Motor neuron (in vitro differentiated cells): ENCODE results near the gene FCHO2. TPM values are rescaled to one million over a fixed set of nuclear protein-coding genes. Genes with fewer than 3 reads are reported as not detected.

ENCODE experiments used
- ATAC-seq, 8 experiments: fragments of 200-7000 bp; cut with Tn5 transposase; replicated peaks in 6 of 8; 2 replicates each; pipeline ENCODE4 v1.8.0; 2021; ENCODE audit warnings: mild to moderate bottlenecking in 8 of 8, moderate library complexity in 8 of 8
- H3K27ac ChIP-seq, 2 donors: fragments of 250-450 bp; sonication (Bioruptor Pico); 2 replicates each; pipeline ENCODE4 v1.9.0; 2021; ENCODE audit warnings: antibody characterized with exemption in 2 of 2, mild to moderate bottlenecking in 2 of 2, moderate library complexity in 1 of 2
- H3K4me1 ChIP-seq, 2 donors: fragments of 250-450 bp; sonication (Bioruptor Pico); replicated peaks in 1 of 2; 2 replicates each; pipeline ENCODE4 v1.6.1; 2021; ENCODE audit warnings: antibody characterized with exemption in 2 of 2, mild to moderate bottlenecking in 2 of 2, moderate library complexity in 1 of 2
- H3K4me3 ChIP-seq, 5 donors: fragments of 250-450 bp; sonication (Bioruptor Pico); 2 replicates each; pipeline ENCODE4 v1.9.0; 2021; ENCODE audit warnings: antibody characterized with exemption in 5 of 5, mild to moderate bottlenecking in 5 of 5, moderate library complexity in 4 of 5
- WGBS, 10 experiments: fragments of 450-650 bp; shearing (Covaris generic); methylation state at CpG; one replicate each; pipeline ENCODE4 v1.0.0; 2022; 5-methylcytosine and 5-hydroxymethylcytosine counted together
- in situ Hi-C, 9 experiments: fragments of 400-800 bp; cut with MboI; loops; one replicate each; pipeline ENCODE4 v1.15.0; 2021; ENCODE audit warnings: low sequenced_read_pairs in 9 of 9, low pct_unique_long_range_greater_than_20kb in 2 of 9; ENCODE audit not compliant: unreplicated experiment in 9 of 9
- total RNA-seq, 8 experiments: library from RNA; unstranded; fragments of 300-600 nt; gene quantifications; 2 replicates each; pipeline versions ENCODE4 v1.2.3 to v1.2.4, GENCODE V29; 2022

FCHO2 gene
- total RNA-seq, 8 experiments from 2014 or later: 6.6 to 14.5 (median 9.6) TPM

DNA sequence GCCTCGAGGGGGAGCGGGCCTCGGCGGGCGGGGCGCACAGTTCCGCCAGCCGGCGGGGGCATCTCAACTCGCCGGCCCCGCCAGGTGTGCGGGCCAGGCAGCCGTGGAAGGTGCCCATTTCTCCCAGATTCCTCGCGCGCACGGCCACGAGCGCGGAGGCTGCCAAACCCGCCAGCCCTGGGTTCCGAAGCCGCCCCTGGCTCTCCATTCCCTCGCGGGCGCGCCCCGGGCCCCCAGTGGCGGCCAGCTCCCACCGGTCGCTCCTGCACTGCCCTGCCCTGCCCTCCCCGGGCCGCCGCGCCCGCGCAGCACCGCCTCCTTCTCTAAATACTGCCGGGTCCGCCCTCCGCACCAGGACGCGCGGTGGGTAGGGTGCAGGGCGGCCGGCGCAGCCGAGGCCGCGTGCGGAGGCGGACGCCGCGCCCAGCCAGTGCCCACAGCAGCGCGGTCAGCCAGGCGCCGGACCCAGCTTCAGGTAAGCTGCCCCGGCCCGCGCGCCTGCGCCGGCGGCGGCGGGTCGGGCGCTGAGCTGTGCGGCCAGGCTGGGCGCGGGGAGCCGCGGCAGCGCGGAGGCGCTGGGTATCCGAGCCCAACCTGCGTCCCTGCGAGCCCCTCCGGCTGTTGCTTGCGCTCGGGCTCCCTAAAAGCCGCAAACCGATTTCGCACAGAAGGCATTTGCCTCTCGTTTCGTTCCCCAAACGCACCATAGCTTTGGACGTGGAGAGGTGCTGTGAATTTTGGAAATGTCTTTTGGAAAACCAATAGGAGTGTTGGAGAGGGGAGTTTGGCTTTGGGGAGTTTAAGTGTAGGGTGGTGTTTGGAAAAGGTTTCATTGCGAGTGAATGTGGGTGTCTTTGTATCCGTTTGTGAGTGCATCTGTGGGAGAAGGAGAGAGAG, 164.6 kb downstream of the FCHO2 start, which contains the start of gene TMEM171:
TMEM171 (plus strand) TSS at position 354 of the 897 bp plus-strand sequence. CDS start 2,799 bp downstream, outside the sequence.
- Histone ChIP-seq H3K27ac (no peak within 1 kb of the TSS), H3K4me3 (peak within 1 kb of the TSS; percentile 29 to 44 (median 35)), H3K4me1 (no peaks in the 10 kb centered on the region)
- in situ Hi-C loops: loop anchor here in 1 of 9 experiments (25.0 kb wide), 1 partner anchor 317 kb away; the partner anchor contains the start of gene FOXD1
- ATAC-seq: peak; percentile 76 to 97 (median 81)
- WGBS, 10 experiments: 0 to 6% (median 0%) methylated on average over 1 to 7 of the region's 94 CpGs; no CpG with 5 or more reads in 2 of the 10 experiments

DNA sequence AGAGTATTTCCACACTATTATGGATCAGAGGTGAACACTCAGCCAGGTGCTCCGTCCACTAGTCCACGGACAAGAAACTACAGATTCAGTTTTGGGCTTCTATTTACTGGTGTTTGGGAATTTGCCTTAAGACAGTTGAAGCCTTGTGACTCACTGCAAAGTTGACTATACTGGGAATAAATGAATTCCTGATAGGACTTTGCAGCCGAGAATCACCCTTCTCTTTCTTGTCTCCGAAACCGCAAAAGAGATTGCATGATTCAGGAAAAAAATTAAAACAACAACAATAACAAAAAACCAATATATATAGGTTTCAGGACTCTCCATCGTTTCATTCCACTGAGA, 165.2 kb downstream of the FCHO2 start:
- Histone ChIP-seq H3K4me3 (no peak overlapping the region), H3K27ac (no peak overlapping the region), H3K4me1 (no peaks in the 10 kb centered on the region)
- no peak for ATAC-seq
- 17 to 90% (median 36%) methylated on average over 1 to 6 of the region's 6 CpGs for WGBS, 10 experiments
- in situ Hi-C loops: loop anchor here in 1 of 9 experiments (25.0 kb wide), 1 partner anchor 316 kb away; the partner anchor contains the start of gene FOXD1

- in situ Hi-C loops: loop anchor here in 1 of 9 experiments (25.0 kb wide), 1 partner anchor 314 kb away; the partner anchor contains the start of gene FOXD1
- 17 to 100% (median 55%) methylated on average over 1 to 13 of the region's 19 CpGs; no CpG with 5 or more reads in 2 of the 10 experiments for WGBS, 10 experiments
- no peak overlapping the region for H3K27ac ChIP-seq
- no peaks in the 10 kb centered on the region for H3K4me1 ChIP-seq
- peak in 2 of 8 experiments; percentile 8 to 15 for ATAC-seq
- H3K4me3 ChIP-seq: no peak overlapping the region
Observed at GRCh38 chr5:73122875-73123810, 167.3 kb downstream of the FCHO2 start.

- no peaks in the 10 kb centered on the region for H3K4me1 ChIP-seq
- no peak overlapping the region for H3K27ac ChIP-seq
- 0 to 90% (median 67%) methylated on average over 1 to 3 of the region's 4 CpGs; no CpG with 5 or more reads in 3 of the 10 experiments for WGBS, 10 experiments
- in situ Hi-C loops: no loop called here
- H3K4me3 ChIP-seq: no peak overlapping the region
- peak in 2 of 8 experiments; percentile 20 to 29 for ATAC-seq
Observed at GRCh38 chr5:73125289-73125688, 169.4 kb downstream of the FCHO2 start.

DNA sequence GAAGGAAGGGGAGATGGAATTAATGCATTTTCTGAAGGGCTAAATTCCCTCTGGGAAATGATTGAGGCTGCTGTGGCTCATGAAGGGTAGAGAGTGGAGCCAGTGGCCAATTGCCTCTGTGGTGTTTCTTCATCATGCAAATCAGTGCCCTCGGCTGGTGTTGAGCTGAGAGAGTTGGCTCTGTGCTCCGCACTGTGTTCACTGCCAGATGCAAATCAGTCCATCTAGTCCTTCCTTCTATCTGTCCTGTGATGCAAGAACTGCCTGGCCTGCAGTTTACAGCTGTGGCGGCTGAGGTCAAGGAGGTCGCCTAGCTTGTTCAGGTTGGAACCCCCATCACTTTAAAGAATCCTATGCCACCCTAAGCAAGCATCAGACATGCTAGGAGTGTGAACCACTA, 170.5 kb downstream of the FCHO2 start:
- H3K4me3 ChIP-seq: no peak overlapping the region
- WGBS, 10 experiments: 48 to 100% (median 80%) methylated on average over 1 to 3 of the region's 4 CpGs; no CpG with 5 or more reads in 5 of the 10 experiments
- in situ Hi-C loops: no loop called here
- ATAC-seq: peak in 2 of 8 experiments; percentile 17 to 34
- no peaks in the 10 kb centered on the region for H3K4me1 ChIP-seq
- H3K27ac ChIP-seq: no peak overlapping the region

DNA sequence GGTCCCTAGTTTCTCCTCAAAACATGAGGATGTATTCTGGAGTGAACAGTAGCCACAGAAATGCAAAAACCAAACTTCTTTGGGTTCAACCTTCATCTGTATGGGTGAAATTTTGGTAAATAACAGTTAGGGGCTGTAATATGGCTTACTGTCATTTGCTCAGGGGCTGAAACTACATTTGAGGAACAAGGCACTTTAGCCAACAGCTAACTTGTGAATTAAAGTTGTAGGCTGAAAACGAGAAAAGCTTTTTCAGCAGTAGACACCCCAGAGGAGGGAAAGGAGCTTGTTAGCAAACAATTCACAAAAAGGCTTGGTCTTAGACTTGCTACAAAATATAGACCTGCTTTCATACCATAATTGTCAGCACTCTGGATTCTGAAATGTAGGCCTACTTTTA, 171.1 kb downstream of the FCHO2 start:
- Histone ChIP-seq H3K4me1 (no peaks in the 10 kb centered on the region), H3K27ac (no peak overlapping the region), H3K4me3 (no peak overlapping the region)
- WGBS, 10 experiments: 80 to 100% (median 83%) methylated on average over 1 of the region's 1 CpG; no CpG with 5 or more reads in 6 of the 10 experiments
- in situ Hi-C loops: no loop called here
- no peak for ATAC-seq

GRCh38 chr5:73129143-73129542, 173.3 kb downstream of the FCHO2 start:
- in situ Hi-C loops: no loop called here
- no peak overlapping the region for H3K4me3 ChIP-seq
- no peaks in the 10 kb centered on the region for H3K4me1 ChIP-seq
- ATAC-seq: no peak
- no peak overlapping the region for H3K27ac ChIP-seq
- 80 to 100% (median 94%) methylated on average over 1 to 5 of the region's 5 CpGs; no CpG with 5 or more reads in 2 of the 10 experiments for WGBS, 10 experiments

DNA sequence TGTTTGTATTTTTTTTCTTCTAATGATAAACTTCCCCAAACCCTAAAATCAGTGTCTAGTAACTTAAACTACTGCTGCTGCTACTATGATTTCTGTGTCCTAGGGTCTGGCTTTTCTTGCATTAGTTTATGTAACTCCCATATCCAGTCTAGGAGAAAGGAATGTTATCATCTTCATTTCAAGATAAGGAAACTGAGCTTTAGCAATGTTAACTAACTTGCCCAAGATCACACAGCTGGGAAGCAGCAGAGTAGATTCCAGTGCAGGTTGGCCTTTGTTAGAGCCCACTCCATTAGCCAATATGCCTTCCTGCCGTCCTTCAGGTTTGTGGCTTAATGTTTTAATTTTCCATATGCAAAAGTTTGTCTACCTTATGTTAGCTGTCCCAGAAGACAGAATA, 175.0 kb downstream of the FCHO2 start:
- Histone ChIP-seq H3K4me3 (no peak overlapping the region), H3K27ac (no peak overlapping the region), H3K4me1 (no peaks in the 10 kb centered on the region)
- 0 to 100% (median 50%) methylated on average over 1 of the region's 1 CpG; no CpG with 5 or more reads in 5 of the 10 experiments for WGBS, 10 experiments
- in situ Hi-C loops: no loop called here
- no peak for ATAC-seq

DNA sequence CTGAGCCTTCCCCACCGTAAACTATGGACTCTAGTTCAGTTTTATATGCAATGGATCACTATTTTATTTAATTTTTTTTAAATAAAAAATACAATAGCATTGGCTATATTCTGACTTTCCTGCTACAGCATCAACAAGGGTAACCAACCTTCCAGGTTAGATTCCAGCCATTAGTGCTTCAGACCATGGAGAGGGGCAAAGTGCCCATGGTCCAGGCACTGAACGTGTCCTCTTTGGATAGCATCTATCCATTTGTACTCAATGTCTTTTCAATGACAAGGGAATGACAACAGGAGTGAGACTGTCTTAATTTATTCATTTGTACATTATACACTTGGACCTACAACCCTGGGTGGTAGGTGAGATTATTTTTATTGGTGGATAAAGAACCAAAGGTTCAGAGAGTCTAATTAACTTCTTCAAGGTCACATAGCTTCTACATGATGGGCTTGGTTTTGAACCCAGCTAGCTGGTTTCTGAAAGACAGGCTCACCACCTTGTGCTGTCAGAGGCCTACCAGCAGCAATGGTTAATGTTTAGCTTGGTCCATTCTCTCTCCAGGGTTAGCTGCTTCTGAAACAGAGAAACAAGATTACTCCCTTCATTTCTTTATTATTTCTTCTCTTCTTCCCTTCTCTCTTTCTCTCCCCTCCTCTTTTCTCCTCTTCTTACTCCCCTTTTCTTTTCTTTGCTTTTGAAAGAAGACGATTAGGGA, 176.0 kb downstream of the FCHO2 start:
- Histone ChIP-seq H3K27ac (no peak overlapping the region), H3K4me3 (no peak overlapping the region), H3K4me1 (no peaks in the 10 kb centered on the region)
- 27 to 100% (median 55%) methylated on average over 1 to 3 of the region's 3 CpGs for WGBS, 10 experiments
- no peak for ATAC-seq
- in situ Hi-C loops: no loop called here

DNA sequence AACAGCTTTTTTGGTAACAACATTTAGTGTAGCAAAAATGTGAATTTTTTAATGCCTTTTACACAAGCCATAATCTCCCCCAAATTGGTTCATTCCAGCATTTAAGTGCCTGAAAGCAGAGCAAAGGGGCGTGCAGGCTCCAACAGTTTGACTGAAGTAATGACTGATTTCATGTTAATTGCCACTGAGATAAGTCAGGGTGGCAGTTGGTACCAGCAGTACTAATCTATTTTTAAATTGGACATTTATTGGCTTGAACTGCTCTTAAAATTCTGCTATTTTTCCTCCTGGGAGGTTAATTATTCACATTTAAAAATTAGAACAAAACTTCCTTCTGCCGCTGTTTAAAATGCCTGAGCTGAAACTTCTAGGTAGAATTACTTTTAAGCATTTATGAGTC, 176.9 kb downstream of the FCHO2 start:
- in situ Hi-C loops: no loop called here
- H3K4me3 ChIP-seq: no peak overlapping the region
- no peak overlapping the region for H3K27ac ChIP-seq
- no peak for ATAC-seq
- WGBS, 10 experiments: 56 to 100% (median 91%) methylated on average over 1 to 2 of the region's 2 CpGs
- no peaks in the 10 kb centered on the region for H3K4me1 ChIP-seq

DNA sequence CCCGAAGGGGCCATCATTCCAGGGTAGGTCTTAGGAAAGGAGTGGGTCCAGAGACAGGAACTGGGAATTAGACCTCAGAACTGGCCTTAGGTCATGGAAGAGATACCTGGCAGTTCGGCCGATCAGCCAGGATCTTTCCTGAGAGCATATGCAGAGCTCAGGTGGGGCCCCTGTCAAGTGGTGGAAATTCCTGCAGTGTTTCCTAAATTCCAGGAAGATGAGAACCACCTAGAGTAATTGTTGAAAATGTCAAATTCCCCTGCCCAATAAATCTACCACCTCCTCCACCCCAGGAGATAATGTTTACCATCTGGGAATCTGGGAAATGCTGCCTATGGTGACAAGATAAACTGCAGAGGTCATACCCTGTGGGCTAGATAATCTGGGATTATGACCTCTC, 179.2 kb downstream of the FCHO2 start:
- ATAC-seq: no peak
- H3K4me1 ChIP-seq: no peaks in the 10 kb centered on the region
- no peak overlapping the region for H3K4me3 ChIP-seq
- in situ Hi-C loops: no loop called here
- 40 to 100% (median 92%) methylated on average over 1 to 2 of the region's 3 CpGs; no CpG with 5 or more reads in 3 of the 10 experiments for WGBS, 10 experiments
- H3K27ac ChIP-seq: no peak overlapping the region

DNA sequence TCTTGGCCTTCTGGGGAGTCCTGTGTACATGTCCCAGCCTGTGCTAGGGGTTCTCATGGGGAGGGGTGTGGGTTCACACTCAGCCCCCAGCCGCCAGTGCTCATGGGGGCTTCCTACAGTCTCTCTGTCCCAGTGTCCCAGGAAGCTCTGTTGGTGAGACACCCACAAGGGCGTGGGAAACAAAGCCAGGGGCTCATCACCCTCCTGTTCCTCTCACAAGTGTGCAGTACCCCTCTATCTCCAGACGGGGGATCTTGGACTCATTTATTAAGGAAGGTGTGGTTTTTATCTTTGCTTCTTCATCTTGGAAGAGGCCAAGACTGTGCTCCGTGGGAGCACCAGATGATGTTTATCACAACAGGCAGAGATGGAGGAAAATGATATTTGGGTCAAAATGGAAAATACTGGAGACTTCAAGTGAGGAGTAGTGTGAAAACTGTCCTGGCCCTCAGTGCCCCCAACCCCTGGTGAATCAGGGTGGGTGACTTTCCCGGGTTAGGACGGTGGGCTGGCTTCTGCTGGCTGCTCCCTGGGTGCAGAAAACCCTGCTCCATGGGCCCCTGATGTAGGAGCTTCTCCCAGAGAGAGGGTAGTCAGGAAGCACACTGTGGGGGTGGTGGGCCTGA, 179.7 kb downstream of the FCHO2 start:
- in situ Hi-C loops: no loop called here
- 49 to 100% (median 76%) methylated on average over 1 to 2 of the region's 6 CpGs; no CpG with 5 or more reads in 6 of the 10 experiments for WGBS, 10 experiments
- peak in 3 of 8 experiments; percentile 60 to 79 (median 76) for ATAC-seq
- no peaks in the 10 kb centered on the region for H3K4me1 ChIP-seq
- H3K27ac ChIP-seq: no peak overlapping the region
- no peak overlapping the region for H3K4me3 ChIP-seq
